IPS-NIHi7 (cell line): Measurements from ENCODE around the gene POLR3E.
"Not testable (repeated sequence)": the region's sequence is repeated elsewhere in the genome, so short reads cannot be mapped to it uniquely, and the experiment has no call there.

ENCODE experiments used
- DNase-seq: peaks from one replicate; pipeline ENCODE4 v3.0.0; 2012; ENCODE audit warnings: mixed read lengths; ENCODE audit errors: extremely low spot score

POLR3E gene

GRCh38 chr16:22360963-22361659 is 63.9 kb downstream of the POLR3E start:
- DNase-seq, result no peak

DNA sequence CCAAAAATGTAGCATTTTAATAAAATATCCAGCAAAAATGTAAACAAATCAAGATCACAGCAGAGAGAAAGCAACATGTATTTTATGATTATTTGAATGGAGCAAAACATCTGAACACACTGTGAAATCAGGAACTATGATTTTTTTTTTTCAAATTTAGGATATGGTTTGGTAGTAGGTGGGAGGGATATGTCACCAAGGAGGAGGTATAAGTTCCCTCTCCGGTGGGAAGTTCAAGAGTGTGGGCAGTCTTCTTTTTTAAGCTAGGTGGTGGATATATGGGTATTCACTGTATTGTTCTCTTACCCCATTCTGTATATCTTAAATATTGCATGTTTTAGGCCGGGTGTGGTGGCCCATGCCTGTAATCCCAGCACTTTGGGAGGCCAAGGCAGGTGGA is 67.0 kb downstream of the POLR3E start:
- no peak for DNase-seq

- no peak for DNase-seq
Observed at GRCh38 chr16:22366371-22366770, 69.2 kb downstream of the POLR3E start.

GRCh38 chr16:22366889-22367288 is 69.7 kb downstream of the POLR3E start:
- no peak for DNase-seq

GRCh38 chr16:22368200-22368826 is 71.1 kb downstream of the POLR3E start:
- not testable (repeated sequence) for DNase-seq

- no peak for DNase-seq
Observed at GRCh38 chr16:22369221-22369811, 72.1 kb downstream of the POLR3E start.

DNA sequence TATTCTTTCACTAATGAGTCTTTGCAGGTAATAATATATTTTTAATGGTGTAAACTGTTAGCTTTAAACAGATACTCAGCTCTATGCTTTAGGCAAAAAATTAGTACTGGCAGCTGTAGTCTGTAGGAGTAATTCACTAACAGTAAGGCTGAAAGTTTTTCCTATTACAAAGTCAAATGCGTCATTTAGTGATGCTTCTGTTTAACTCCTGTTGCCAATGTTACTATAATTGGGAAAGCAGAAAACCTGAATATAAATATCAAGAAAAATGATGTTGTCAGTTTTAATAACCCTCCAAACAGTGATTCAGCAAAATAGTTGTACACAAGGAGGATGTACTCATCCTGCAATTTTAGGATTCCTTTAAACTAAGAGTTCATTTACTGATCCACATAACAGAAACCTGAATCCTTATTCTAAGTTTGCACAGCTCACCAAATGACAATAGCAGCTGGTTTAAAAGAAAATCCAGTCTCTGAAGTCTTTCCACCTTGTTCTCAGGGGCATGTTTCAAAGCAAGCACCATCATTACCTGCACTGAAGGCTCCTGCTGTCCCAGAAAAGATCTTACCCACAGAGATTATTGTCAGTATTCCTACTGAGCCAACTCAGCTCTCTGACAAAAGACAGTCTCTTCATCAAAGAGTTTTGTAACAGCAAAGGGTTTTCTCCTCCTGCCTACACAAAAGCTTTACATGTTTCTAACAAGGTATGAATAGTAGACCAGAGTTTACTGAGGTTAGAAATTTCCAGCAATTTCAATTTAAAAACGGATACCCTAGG is 73.0 kb downstream of the POLR3E start:
- no peak for DNase-seq

- no peak for DNase-seq
Observed at GRCh38 chr16:22372882-22373661, 75.9 kb downstream of the POLR3E start.

DNA sequence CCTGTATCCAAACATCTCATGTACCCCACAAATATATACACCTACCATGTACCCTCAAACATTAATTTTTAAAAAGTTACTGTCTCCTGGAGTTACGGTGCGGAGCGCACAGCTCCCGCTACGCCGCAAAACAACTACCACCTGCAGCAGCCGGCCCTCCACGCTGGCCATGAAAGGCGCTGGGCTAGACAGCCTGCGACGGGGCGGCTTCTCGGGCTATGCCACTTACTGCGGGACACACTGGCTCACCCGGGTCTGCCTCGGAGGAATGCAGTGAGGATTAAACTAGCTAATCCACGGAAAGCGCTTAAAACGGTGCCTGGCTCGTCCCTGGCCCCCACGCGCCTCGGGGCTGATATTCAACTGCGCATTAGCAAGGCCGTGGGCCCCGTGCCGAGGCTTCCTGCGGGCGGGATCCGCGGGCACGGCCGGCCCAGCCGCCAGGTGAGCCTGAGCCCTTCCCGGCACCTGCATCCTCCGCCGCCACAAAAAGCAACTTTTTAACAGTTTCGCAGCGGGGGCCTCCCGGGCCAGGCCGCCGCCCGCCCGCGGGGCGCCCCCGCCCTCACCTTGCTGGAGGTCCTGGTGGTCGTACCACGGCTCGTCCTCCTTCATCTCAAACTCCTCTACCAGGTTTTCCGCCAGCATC is 76.6 kb downstream of the POLR3E start:
- peak; percentile 20 for DNase-seq

GRCh38 chr16:22374311-22375116 is 77.3 kb downstream of the POLR3E start, which contains the start of gene CDR2:
TSS of gene CDR2 (minus strand) at chr16:22374619. CDS start at chr16:22374309, 310 bp downstream.
- peak; percentile 99 for DNase-seq

DNA sequence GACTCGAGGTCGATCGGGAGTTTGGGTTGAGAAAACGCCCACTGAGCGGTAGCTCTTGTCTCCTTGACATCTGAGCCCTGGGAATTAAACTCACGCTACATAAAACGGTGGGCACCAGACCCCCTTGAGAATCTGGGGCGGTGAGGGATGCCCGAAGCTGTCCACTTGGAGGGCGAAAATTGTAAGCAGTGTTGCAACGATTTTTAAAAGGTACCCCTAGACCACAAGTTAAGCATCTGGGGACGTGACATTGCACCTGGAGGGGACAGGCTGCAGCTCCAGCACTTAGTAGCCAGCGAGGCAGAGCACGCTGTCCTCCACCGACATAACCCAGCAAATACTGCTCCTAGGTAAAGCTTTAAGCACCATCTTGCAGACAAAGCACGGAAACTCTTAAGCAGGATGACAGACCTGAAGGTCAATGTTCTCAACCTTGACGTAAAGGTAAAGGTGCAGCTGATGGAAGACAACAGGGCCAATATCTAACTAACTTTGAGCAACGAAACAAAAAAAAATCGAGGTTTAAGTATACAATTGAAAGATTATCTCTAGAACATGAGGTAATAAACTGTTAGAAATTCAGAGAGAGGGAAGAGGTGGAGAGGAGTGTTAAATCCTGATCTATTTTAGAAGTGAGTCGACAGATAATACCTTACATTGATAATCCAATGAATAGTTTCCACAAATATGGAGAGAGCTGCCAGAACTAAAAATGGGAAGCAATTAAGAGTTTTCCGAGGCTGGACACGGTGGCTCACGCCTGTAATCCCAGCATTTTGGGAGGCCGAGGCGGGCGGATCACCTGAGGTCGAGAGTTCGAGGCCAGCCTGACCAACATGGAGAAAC is 78.1 kb downstream of the POLR3E start:
- peak; percentile 20 for DNase-seq

DNA sequence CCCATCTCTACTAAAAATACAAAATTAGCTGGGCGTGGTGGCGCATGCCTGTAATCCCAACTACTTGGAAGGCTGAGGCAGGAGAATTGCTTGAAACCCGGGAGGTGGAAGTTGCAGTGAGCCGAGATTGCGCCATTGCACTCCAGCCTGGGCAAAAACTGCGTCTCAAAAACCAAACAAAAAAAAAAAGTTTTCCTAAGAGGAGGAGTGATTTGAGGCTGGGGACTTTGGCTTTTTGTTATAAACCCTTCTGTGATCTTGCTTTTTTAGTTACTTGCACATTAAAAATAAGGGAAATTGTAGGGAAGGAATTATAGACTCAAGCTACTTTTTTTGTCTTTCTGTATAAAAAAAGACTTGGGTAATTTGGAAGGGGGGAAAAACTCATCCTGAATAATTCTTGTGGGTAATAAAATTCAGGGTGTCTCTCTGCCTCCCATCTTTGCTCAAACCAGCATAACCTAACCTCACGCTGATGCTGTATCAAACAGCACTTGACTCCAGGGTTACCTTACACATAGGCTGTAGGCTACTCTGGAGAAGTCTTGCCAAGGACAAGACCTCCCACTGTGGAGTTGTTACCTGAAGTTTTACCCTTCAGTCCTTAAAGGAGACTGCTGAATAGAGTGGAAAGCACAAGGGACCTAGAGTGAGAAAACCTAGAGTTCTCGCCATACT is 78.9 kb downstream of the POLR3E start:
- no peak for DNase-seq

- no peak for DNase-seq
Observed at GRCh38 chr16:22379656-22380055, 82.4 kb downstream of the POLR3E start.

DNA sequence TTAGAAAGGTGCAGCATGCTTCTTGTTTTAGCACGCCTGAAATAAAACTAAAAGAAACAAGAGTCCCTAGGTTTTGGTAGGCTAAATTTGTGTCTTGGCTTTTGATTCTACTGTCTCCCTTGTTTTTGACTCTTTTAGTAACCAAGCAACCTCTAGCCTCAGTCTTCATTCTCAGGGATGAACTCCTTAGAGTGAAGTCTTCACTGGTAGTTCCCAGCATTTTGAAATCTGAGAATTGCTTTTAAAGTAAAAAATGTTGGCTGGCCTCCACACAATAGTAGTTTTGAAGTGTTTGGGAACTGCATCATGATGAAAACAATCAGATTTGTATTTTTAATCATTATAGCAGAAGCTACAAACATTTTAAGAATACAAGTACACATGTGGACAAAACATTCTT is 83.3 kb downstream of the POLR3E start:
- no peak for DNase-seq

DNA sequence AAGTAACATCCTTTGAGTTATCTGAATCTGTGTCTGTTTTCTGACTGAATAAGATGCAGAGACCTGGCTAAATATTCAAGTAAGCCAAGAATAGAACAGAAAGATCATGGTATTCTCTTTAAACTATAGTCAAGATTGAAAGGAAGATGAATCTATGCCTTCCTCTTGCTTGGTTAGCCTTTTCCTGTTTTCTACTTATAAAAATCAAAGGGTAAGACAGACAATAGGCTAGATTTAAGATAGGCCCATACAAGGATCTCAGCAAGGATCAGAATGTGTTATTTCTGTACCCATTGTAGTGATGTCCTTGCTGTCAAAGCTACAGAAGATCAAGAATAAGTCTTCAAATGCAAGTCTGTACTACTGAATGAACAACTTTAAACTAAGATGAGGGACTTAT is 84.2 kb downstream of the POLR3E start:
- no peak for DNase-seq

GRCh38 chr16:22383827-22384226 is 86.6 kb downstream of the POLR3E start:
- no peak for DNase-seq
